GM19455 (cell line): ENCODE results near the gene DHPS.
"Not testable (repeated sequence)": the region's sequence is repeated elsewhere in the genome, so short reads cannot be mapped to it uniquely, and the experiment has no call there.

Source experiments
- ATAC-seq: cut with Tn5 transposase; IDR thresholded peaks from one replicate; pipeline ENCODE4 v1.9.1; 2021; ENCODE audit not compliant: unreplicated experiment

Gene DHPS

DNA sequence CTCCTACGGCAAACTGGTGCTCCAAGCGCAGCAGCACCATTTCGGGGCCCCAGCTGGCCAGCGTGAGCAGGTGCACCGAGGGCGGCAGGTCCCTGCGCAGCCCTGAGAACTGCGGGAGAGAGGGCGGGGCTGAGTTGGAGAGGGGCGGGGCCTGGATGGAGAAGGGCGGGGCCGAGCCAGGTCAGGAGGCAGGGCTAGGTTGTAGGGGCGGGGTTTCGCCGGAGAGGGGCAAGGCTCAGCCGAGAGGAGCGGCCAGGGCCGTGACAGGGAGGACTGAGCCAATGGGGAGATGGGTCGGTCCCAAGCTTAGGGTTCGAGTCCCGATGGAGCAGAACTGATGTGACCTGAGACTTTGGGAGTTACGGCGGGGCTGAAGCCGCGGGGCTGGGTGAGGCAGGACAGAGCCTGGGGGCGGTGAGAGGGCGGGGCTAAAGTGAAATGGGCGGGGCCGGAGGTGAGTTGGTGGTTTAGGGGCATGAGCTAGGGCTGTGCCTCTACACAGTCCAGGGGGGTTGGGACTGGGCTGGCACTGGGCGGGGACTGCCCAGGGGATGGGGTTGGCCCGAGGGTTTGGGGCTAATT lies 34.1 kb downstream of the DHPS start:
- no peak for ATAC-seq

DNA sequence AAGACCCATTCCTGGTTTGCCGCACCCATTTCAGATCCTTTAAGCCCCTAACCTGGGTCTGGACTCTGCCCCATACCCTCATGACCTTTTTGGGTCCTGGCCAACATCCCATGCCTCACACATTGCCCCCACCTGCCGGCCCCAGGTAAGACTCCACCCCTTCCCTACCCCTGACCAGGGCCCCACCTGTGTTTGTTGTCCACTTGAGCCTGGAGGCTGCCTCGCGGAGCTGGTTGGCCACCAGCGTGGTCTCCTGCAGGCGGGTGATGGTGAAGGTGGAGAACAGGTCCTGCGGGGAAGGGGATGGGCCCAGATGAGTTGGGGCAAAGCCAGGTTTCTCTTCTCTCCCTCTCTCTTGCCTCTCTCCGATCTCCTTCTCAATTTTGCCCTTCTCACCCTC lies 34.6 kb downstream of the DHPS start:
- ATAC-seq: no peak

DNA sequence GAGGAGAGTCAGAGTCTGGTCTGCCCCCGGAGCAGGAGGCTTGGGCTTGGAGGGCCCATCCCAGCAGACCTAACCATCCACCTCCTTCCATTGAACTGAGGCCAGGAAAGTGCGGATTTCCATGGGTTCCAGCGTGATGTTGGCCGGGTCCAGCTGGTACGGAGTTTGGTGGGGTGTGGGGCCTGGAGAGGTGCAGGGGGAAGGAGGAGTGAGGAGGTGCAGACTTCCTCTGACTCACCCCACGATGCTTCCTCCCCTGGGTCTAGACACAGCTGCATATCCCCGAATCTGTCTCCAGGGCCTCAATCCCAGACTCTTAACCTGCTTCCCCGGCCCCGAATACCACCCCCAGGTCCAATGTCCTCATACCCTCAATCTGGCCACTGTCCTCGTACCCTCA lies 35.1 kb downstream of the DHPS start:
- ATAC-seq: no peak

DNA sequence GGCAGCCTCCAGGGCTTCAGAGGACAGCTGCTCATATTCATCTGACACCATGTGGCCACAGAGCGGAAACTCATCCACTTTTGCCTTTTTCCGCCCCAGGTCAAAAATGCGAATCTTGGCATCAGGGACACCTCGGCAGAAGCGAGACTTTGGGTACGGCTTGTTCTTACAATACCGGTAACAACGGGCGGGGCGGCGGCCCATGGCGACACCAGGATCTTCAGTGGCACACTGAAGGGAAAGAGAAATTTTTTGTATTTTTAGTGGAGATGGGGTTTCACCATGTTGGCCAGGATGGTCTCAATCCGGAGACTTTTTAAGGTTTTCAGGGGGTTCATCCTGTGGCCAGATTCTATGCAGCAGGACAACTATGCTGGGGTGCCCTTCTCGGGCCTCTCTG lies 38.0 kb downstream of the DHPS start:
- not testable (repeated sequence) for ATAC-seq

DNA sequence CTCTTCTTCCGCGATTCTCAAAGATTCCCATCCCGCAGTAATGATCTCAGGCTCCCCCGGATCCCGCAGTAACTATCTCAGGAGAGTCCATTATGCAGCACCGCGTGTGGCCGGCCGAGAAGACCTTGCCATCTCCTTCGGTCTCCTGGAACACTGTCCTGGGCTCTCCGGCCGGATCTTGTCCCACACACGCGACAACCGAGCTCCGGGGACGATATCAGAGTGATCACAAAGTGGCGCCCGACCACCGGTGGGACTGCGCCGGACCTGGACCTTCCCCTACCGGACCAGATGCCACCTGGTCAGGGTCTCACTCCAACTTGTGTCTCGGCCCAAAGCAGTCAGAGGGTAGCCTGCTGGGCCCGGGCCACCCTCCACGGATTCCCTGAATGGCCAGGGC lies 39.2 kb downstream of the DHPS start:
- no peak for ATAC-seq

DNA sequence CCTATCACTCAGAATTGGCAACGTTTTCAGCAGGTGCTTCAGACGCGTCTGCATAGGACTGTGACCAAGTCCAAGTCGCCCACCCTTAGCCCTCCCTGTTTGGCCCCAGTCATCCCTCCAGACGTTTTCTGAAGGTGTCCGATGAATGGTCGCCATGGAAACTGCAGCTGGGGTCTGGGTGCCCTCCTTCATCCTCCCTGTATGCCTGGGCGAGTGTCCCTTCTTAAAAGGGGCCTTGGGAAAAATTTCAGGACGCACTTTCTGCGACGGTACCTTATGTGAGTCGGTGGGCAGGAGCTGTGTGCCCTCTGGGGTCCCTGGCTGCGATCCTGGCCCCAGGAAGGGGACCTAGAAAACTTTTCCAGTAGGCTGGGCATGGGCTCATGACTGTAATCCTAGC lies 40.2 kb downstream of the DHPS start:
- no peak for ATAC-seq

DNA sequence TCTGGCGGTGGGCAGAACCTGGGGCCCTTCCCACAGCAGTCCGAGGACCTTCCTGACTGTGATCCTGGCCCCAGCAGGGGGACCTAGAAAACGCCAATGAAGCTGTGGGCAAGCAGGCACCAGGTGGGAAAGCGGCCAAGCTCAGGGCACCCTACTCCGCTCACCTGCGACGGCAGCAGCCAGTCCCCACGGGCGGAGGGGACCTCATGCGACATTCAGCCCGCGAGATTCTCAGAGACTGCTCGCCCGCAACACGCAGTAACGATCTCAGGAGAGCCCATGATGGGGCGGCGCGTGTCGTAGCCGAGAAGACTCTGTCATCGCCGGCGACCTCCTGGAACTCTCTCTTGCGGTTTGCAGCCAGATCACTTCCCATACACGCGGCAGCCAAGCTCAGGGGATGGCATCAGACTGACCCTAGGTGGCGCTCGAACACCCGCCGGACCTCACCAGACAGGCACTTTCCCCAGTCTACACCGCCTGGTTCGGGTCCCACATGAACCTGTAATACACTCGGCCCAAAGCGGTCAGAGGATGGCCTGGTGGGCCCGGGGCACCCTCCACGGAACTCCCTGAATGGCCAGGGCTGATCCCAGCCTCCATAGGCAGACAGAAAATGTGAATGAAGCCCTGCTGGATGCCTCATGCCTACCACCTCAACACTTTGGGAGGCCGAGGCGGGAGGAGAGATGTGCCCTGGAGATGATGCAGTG lies 41.6 kb downstream of the DHPS start:
- ATAC-seq: no peak

DNA sequence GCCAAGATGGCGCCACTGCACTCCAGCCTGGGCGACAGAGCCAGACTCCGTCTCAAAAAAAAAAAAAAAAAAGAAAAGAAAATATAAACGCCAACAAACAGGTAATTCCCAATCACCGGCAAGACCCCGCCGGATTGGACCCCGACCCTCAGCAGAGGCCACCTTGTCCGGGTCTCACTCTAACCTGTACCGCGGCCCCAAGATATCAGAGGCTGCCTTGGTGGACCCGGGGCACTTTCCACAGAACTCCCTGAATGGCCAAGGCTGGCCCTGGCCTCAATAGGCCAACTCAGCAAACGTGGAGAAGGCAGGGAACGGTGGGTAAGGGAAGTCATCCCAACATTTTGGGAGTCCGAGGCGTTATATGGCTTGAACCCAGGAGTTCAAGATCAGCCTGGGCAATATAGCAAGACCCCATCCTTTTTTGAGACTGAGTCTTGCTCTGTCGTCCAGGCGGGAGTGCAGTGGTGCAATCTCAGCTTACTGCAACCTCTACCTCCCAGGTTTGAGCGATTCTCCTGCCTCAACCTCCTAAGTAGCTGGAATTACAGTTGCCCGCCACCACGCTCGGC lies 43.0 kb downstream of the DHPS start:
- ATAC-seq: no peak

DNA sequence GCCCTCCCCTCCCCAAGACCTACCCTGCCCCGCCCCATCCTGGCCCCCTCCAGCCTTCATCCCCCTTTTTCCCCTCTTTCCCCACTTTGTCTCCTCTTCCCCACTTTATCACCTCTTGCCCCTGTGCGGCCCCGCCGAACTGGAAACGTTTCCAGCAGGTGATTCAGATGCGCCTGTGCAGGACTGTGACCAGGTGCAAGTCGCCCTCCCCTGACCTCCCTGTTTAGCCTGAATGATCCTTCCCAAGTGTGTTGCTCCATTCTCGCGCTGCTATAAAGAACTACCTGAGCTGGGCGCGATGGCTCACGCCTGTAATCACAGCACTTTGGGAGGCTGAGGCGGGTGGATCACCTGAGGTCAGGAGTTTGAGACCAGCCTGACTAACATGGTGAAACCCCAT lies 45.0 kb downstream of the DHPS start:
- no peak for ATAC-seq

DNA sequence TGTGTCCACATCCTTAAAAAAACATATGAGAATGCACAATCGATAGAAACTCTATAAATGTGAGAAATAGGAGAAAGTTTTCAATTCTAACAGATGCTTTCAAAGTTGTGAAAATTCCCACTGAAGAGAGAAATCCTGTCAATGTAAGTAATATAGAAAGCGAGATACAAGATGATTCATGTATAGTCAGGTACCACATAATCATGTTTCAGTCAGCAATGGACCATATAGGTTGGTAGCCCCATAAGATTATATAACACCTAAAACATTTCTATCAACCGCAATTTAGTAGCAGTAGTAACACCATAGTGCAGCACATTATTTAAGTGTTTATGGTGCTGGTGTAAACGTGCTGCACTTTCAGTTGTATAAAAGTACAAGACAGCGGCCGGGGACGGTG lies 52.5 kb downstream of the DHPS start:
- ATAC-seq: no peak

DNA sequence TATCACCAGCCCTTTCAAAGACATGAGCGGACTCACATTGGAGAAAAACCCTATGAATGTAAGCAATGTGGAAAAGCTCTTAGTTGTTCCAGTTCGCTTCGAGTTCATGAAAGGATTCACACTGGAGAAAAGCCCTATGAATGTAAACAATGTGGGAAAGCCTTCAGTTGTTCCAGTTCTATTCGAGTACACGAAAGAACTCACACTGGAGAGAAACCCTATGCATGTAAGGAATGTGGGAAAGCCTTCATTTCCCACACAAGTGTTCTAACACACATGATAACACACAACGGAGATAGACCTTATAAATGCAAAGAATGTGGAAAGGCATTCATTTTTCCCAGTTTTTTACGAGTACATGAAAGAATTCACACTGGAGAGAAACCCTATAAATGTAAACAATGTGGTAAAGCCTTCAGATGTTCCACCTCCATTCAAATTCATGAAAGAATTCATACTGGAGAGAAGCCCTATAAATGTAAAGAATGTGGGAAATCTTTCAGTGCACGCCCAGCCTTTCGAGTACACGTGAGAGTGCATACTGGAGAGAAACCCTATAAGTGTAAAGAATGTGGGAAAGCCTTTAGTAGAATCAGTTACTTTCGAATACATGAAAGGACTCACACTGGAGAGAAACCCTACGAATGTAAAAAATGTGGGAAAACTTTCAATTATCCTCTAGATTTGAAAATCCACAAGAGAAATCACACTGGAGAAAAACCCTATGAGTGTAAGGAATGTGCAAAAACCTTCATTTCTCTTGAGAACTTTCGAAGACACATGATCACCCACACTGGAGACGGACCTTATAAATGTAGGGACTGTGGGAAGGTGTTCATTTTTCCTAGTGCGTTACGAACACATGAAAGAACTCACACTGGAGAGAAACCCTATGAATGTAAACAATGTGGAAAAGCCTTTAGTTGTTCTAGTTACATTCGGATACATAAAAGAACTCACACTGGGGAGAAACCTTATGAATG lies 53.3 kb downstream of the DHPS start:
- ATAC-seq: no peak

DNA sequence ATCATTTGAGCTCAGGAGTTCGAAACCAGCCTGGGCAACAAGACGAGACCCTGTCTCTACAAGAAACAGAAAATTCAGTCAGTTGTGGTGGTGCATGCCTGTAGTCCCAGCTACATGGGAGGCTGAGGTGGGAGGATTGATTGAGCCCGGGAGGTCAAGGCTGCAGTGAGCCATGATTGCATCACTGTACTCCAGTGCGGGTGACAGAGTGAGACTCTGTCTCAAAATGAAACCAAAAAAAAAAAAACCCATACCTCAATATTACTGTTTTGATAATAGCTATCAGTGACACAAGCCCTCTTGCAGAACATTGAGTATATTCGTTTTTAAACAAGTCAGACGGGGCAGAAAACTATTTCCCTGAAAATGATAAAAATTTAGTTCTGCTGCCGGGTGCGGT lies 54.7 kb downstream of the DHPS start:
- ATAC-seq: no peak
